DOHH2 (cell line): Measurements from ENCODE around the gene TRABD.

ENCODE experiments used
- H3F3A ChIP-seq: fragments of 200-600 bp; sonication (generic), shearing (Covaris generic); 2 replicates; pipeline ENCODE4 v1.6.0; 2016; ENCODE audit warnings: antibody characterized with exemption, mild to moderate bottlenecking; ENCODE audit not compliant: control insufficient read depth, insufficient read depth
- H3K27ac ChIP-seq: fragments of 200-600 bp; sonication (generic); 2 replicates; pipeline ENCODE4 v1.5.1; 2014; ENCODE audit warnings: low read depth, mild to moderate bottlenecking, low read length, moderate library complexity
- H3K27me3 ChIP-seq: fragments of 200-600 bp; sonication (generic); 2 replicates; pipeline ENCODE4 v1.6.1; 2014; ENCODE audit warnings: mild to moderate bottlenecking, low read length, mixed read lengths; ENCODE audit not compliant: control insufficient read depth
- H3K36me3 ChIP-seq: fragments of 200-600 bp; sonication (generic); 2 replicates; pipeline ENCODE4 v1.6.1; 2014; ENCODE audit warnings: mild to moderate bottlenecking, low read length, moderate library complexity, mixed read lengths; ENCODE audit not compliant: control insufficient read depth
- H3K4me1 ChIP-seq: fragments of 200-600 bp; sonication (generic); 2 replicates; pipeline ENCODE4 v1.6.1; 2014; ENCODE audit warnings: mild to moderate bottlenecking, low read length, mixed read lengths; ENCODE audit not compliant: control insufficient read depth
- H3K4me2 ChIP-seq: fragments of 200-600 bp; sonication (generic); 2 replicates; pipeline ENCODE4 v1.6.0; 2014; ENCODE audit warnings: mild to moderate bottlenecking, low read length, moderate library complexity
- H3K4me3 ChIP-seq: fragments of 200-600 bp; sonication (generic); 2 replicates; pipeline ENCODE4 v1.5.1; 2014; ENCODE audit warnings: mild to moderate bottlenecking, low read length, mixed read lengths
- H3K79me2 ChIP-seq: fragments of 200-600 bp; sonication (generic); 2 replicates; pipeline ENCODE4 v1.6.1; 2014; ENCODE audit warnings: mild to moderate bottlenecking, low read length, mixed read lengths; ENCODE audit not compliant: control insufficient read depth
- H3K9me2 ChIP-seq: fragments of 200-600 bp; sonication (generic); replicated peaks from 2 replicates; pipeline ENCODE4 v1.6.1; 2014; ENCODE audit warnings: mild to moderate bottlenecking, low read length, mixed read lengths; ENCODE audit not compliant: control insufficient read depth
- H3K9me3 ChIP-seq: fragments of 200-600 bp; sonication (generic); 2 replicates; pipeline ENCODE4 v1.6.1; 2014; ENCODE audit warnings: antibody characterized with exemption, low read length, mixed read lengths; ENCODE audit not compliant: control insufficient read depth, insufficient read depth
- H4K20me1 ChIP-seq: fragments of 200-600 bp; sonication (generic); 2 replicates; pipeline ENCODE4 v1.6.0; 2014; ENCODE audit warnings: low read depth, mild to moderate bottlenecking, antibody characterized with exemption, low read length, moderate library complexity; ENCODE audit not compliant: control insufficient read depth, insufficient read depth
- EZH2phosphoT487 ChIP-seq: fragments of 200-600 bp; sonication (generic); IDR thresholded peaks from 2 replicates; pipeline ENCODE4 v1.6.1; 2017; ENCODE audit warnings: borderline replicate concordance, mild to moderate bottlenecking, antibody characterized with exemption, low read length, moderate library complexity, mixed read lengths
- TF ChIP-seq, protein P1 (sequence below): fragments of 200-600 bp; sonication (generic); IDR thresholded peaks from one replicate; pipeline ENCODE4 v1.5.1; 2014; ENCODE audit warnings: antibody characterized with exemption, mild to moderate bottlenecking, low read depth, low read length; ENCODE audit not compliant: poor library complexity, severe bottlenecking

Gene TRABD

DNA sequence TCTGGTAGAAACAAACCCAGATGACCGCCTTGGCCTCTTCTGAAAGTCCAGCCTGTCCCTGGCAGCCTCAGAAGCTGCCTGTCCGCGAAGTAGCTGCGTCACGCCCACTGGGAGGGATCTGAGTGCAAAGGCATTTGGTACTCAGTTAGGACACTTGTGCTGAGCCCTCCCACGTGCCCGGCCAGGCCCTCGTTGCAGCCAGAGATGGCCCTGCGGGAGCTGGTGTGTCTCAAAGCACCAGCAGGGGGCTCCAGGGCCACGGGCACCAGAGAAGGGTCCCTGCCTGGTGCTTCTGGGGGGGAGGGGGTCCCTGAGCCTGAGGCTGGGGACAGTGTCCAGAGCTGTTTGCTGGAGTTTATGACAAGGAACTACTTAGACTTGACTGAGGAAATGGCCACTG, 20.9 kb downstream of the TRABD start:
- H3K4me3 ChIP-seq, result no peak overlapping the region
- H3K4me1 ChIP-seq, result peaks cover 53% of the 10 kb centered on the region
- peaks cover 87% of the 10 kb centered on the region for H3K79me2 ChIP-seq
- H3K27me3 ChIP-seq, result no peaks in the 10 kb centered on the region
- H4K20me1 ChIP-seq, result peaks cover 22% of the 10 kb centered on the region
- H3K27ac ChIP-seq, result peak overlapping the region; percentile 29; the same call in 1 of the 2 replicates
- no peak for TF ChIP-seq EZH2phosphoT487
- TF ChIP-seq, protein P1, sequence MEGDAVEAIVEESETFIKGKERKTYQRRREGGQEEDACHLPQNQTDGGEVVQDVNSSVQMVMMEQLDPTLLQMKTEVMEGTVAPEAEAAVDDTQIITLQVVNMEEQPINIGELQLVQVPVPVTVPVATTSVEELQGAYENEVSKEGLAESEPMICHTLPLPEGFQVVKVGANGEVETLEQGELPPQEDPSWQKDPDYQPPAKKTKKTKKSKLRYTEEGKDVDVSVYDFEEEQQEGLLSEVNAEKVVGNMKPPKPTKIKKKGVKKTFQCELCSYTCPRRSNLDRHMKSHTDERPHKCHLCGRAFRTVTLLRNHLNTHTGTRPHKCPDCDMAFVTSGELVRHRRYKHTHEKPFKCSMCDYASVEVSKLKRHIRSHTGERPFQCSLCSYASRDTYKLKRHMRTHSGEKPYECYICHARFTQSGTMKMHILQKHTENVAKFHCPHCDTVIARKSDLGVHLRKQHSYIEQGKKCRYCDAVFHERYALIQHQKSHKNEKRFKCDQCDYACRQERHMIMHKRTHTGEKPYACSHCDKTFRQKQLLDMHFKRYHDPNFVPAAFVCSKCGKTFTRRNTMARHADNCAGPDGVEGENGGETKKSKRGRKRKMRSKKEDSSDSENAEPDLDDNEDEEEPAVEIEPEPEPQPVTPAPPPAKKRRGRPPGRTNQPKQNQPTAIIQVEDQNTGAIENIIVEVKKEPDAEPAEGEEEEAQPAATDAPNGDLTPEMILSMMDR, result peak; percentile 63
- H3K9me3 ChIP-seq, result no peaks in the 10 kb centered on the region
- H3K9me2 ChIP-seq, result no peaks in the 10 kb centered on the region
- H3K4me2 ChIP-seq, result no peak overlapping the region
- peaks cover 94% of the 10 kb centered on the region for H3K36me3 ChIP-seq
- peaks cover 8% of the 10 kb centered on the region for H3F3A ChIP-seq

DNA sequence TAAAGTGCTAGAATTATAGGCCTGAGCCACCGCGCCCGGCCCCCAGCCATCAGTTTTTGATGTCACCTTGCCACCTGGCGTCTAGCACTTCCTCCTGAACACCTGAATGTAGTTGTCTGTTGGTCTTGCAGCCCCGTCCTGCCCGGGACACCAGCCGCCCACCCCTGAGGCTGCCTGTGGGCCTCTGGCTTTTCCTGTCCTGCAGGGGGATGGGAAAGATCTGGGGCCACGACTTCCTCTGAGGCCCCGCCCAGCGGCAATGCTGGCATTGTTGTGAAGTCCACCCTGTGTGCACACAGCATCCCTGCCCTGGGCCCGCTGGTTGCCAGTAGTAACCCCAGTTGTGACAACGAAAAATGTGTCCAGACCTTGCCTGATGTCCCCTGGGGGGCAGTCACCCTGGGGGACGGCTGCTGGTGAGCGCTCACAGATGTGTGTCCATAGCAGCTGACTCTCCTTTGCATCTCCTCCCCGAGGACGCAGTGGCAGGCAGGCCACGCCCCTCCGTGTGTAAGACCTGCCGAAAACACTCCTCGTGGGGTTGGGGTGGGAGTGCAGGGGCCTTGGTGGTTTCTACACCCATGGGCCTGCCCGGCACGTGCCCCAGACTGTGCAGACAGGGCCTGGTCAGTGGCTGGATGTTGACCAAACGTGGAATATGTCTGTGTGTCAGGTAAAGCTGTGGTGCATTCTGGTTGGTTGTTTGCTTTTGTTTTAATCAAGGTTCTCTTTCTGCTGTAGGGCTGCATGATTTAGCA, 21.8 kb downstream of the TRABD start:
- Histone ChIP-seq H3F3A (peaks cover 8% of the 10 kb centered on the region), H3K4me1 (peaks cover 48% of the 10 kb centered on the region), H3K79me2 (peaks cover 87% of the 10 kb centered on the region), H3K4me2 (no peak overlapping the region), H3K36me3 (peaks cover 93% of the 10 kb centered on the region), H3K4me3 (no peak overlapping the region), H3K27me3 (no peaks in the 10 kb centered on the region), H4K20me1 (peaks cover 20% of the 10 kb centered on the region; the same call in 1 of the 2 replicates), H3K27ac (peak overlapping the region; percentile 29), H3K9me3 (no peaks in the 10 kb centered on the region), H3K9me2 (no peaks in the 10 kb centered on the region)
- no peak for TF ChIP-seq EZH2phosphoT487
- TF ChIP-seq, protein P1, result no peak

DNA sequence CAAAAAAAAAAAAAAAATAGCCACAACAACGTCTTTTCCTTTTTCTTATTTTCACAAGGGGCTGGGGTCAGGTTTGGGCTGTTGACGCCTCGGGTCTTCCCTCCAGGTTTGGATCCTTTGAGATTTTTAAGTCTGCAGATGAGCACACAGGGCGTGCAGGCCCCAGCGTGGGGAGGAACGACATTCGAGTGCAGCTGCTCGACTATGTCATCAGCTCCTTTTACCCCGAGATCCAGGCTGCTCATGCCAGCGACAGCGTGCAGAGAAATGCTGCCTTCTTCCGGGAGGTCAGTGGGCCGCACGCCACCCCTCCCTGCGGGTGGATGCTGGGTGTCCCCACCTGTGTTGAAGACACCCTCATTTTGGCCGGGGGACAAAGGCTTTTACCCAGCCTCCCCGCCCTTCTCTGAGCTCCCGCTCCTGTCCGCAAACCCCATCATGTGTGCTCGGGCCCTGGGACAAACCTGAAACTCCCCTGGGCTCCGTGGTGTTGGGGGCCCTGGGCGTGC, 22.8 kb downstream of the TRABD start:
- H4K20me1 ChIP-seq, result peaks cover 20% of the 10 kb centered on the region; the same call in 1 of the 2 replicates
- no peak overlapping the region for H3K4me3 ChIP-seq
- TF ChIP-seq, protein P1, result no peak
- no peak for TF ChIP-seq EZH2phosphoT487
- H3F3A ChIP-seq, result peaks cover 8% of the 10 kb centered on the region
- H3K4me2 ChIP-seq, result no peak overlapping the region
- H3K27ac ChIP-seq, result no peak overlapping the region
- H3K4me1 ChIP-seq, result peaks cover 39% of the 10 kb centered on the region
- peaks cover 93% of the 10 kb centered on the region for H3K36me3 ChIP-seq
- H3K9me2 ChIP-seq, result no peaks in the 10 kb centered on the region
- H3K79me2 ChIP-seq, result peaks cover 87% of the 10 kb centered on the region
- H3K27me3 ChIP-seq, result no peaks in the 10 kb centered on the region
- no peaks in the 10 kb centered on the region for H3K9me3 ChIP-seq
